Measurements from ENCODE around the gene LARP4. TPM values are rescaled to one million over a fixed set of nuclear protein-coding genes. Genes with fewer than 3 reads are reported as not detected.

Gene LARP4
- total and polyA plus RNA-seq, 9 of the 15 experiments (the other 6 are each of a cell fraction or from before 2014, with no cell fraction given) = 31.6 to 84.5 (median 52.4) TPM

DNA sequence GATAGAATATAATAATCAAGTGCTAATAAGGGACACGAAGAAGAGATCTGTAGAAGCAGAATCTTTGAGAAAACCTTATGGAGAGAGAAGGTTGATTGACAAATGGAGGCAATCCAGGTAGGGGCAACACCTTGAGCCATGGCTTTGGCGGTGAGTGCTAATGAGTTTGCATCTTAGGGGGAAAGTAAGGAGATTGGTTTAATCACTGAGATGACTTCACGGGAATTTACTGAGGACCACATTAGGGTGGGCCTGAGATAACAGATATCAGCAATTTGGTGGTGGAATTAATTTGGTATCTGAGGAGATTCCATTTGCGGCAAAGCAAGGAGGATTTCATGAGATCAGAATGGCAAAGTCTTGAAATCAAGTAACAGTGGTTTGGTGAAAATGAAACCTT is 1.8 kb upstream of the LARP4 start:
- H3K79me2 ChIP-seq (ENCODE audit: control insufficient read depth, insufficient read depth, low read length) = peaks cover 32% of the 10 kb centered on the region
- no peak overlapping the region for H3K9ac ChIP-seq (ENCODE audit: insufficient read depth in 1 of 2, low read depth in 2 of 2, low read length in 2 of 2)
- ATAC-seq = no peak
- no peaks in the 10 kb centered on the region for H3K9me3 ChIP-seq (replicated peaks; ENCODE audit: control insufficient read depth, insufficient read depth, low read depth, low read length)
- ChIA-PET POLR2A (no interaction called here), CTCF (ENCODE audit: low intra/inter-chr PET ratio) (no interaction called here)
- no peak overlapping the region for H2AFZ ChIP-seq (ENCODE audit: low read depth, low read length)
- in situ Hi-C loops (cut with MboI) = no loop called here
- H4K20me1 ChIP-seq (replicated peaks; ENCODE audit: control insufficient read depth, insufficient read depth, low read length) = no peaks in the 10 kb centered on the region
- peaks cover 5% of the 10 kb centered on the region; the same call in 1 of the 3 replicates for H3K36me3 ChIP-seq (ENCODE audit: control insufficient read depth, insufficient read depth, low read length)
- no peak for DNase-seq (ENCODE audit: extremely low read depth in 1 of 4, low spot score in 3 of 4)
- no peak for FAIRE-seq
- no peaks in the 10 kb centered on the region; a peak in 1 of 5 replicates for H3K4me1 ChIP-seq (replicated peaks in 1 of 2; ENCODE audit: control insufficient read depth in 2 of 2, insufficient read depth in 2 of 2, low read length in 2 of 2)
- no peak overlapping the region for H3K4me2 ChIP-seq (ENCODE audit: insufficient read depth, low read length)
- TF ChIP-seq MYNN (IDR thresholded peaks at IDR 0.05) (no peak), MYNN (CRISPR knock-in tag; IDR thresholded peaks at IDR 0.05) (no peak), ZFP1 (CRISPR knock-in tag; IDR thresholded peaks at IDR 0.05) (no peak)
- WGBS (ENCODE audit: insufficient coverage, low coverage, missing lambda C conversion rate) = 81% methylated on average over 4 of the region's 4 CpGs
- no peak overlapping the region for H3K27ac ChIP-seq (ENCODE audit: extremely low read depth, low read depth, low read length)
- intact Hi-C loops (cut with micrococcal nuclease) = no loop called here
- H3K4me3 ChIP-seq = no peak overlapping the region
- no peaks in the 10 kb centered on the region for H3K27me3 ChIP-seq (ENCODE audit: control insufficient read depth in 2 of 2, insufficient read depth in 2 of 2, low read length in 2 of 2)
- no peaks in the 10 kb centered on the region for H3K9me1 ChIP-seq (ENCODE audit: control insufficient read depth, insufficient read depth, low read length)
- BruUV-seq (replicated peaks) = no TSS peak

DNA sequence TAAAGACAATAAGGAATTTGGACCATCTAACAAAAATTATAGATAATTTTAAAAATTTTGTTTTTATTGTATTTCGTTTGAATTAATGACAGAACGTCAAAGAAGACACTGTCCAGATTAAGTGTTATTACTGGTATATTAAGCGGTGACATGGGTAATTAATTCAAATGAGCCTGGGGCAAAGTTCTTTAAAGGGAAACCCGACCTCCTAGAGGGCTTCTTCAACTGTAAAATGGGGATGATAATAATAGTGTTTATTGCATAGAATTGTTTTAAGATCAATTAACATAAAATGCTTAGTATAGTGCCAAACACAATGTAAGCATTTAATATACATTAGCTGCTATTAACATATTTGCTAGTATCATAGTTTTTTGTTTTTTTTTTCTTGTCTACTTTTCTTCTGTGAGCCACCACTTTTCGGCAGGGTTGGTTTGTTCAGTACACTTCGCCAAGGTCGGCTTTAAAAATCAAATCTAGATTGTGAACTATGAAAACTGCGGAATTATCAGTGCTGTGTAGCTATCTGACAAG is 514 bp upstream of the LARP4 start:
- ATAC-seq = no peak
- FAIRE-seq = no peak
- Histone ChIP-seq H2AFZ (ENCODE audit: low read depth, low read length) (peak overlapping the region; percentile 94), H3K9me3 (replicated peaks; ENCODE audit: control insufficient read depth, insufficient read depth, low read depth, low read length) (no peaks in the 10 kb centered on the region), H3K4me3 (peak overlapping the region; percentile 83), H4K20me1 (replicated peaks; ENCODE audit: control insufficient read depth, insufficient read depth, low read length) (no peaks in the 10 kb centered on the region), H3K4me1 (replicated peaks in 1 of 2; ENCODE audit: control insufficient read depth in 2 of 2, insufficient read depth in 2 of 2, low read length in 2 of 2) (no peaks in the 10 kb centered on the region; a peak in 3 of 5 replicates), H3K79me2 (ENCODE audit: control insufficient read depth, insufficient read depth, low read length) (peaks cover 45% of the 10 kb centered on the region), H3K9ac (ENCODE audit: insufficient read depth in 1 of 2, low read depth in 2 of 2, low read length in 2 of 2) (peak overlapping the region; percentile 1 to 89; a peak in 2 of 4 replicates), H3K27ac (ENCODE audit: extremely low read depth, low read depth, low read length) (peak overlapping the region; percentile 92), H3K9me1 (ENCODE audit: control insufficient read depth, insufficient read depth, low read length) (no peaks in the 10 kb centered on the region), H3K36me3 (ENCODE audit: control insufficient read depth, insufficient read depth, low read length) (peaks cover 9% of the 10 kb centered on the region; the same call in 1 of the 3 replicates), H3K4me2 (ENCODE audit: insufficient read depth, low read length) (peak overlapping the region; percentile 89), H3K27me3 (ENCODE audit: control insufficient read depth in 2 of 2, insufficient read depth in 2 of 2, low read length in 2 of 2) (no peaks in the 10 kb centered on the region)
- BruUV-seq (replicated peaks) = TSS peak; percentile 99
- peak in 2 of 4 experiments; percentile 25 to 29 for DNase-seq (ENCODE audit: extremely low read depth in 1 of 4, low spot score in 3 of 4)
- in situ Hi-C loops (cut with MboI) = no loop called here
- POLR2A ChIA-PET = interaction anchor here (0.6 to 1.6 kb wide), 3 partner anchors 10 to 648 kb away, joined by 3 to 5 read pairs (median 4); no protein-coding TSS in a partner anchor
- 4% methylated on average over 8 of the region's 8 CpGs for WGBS (ENCODE audit: insufficient coverage, low coverage, missing lambda C conversion rate)
- CTCF ChIA-PET (ENCODE audit: low intra/inter-chr PET ratio) = no interaction called here
- intact Hi-C loops (cut with micrococcal nuclease) = no loop called here
- TF ChIP-seq, protein P1, sequence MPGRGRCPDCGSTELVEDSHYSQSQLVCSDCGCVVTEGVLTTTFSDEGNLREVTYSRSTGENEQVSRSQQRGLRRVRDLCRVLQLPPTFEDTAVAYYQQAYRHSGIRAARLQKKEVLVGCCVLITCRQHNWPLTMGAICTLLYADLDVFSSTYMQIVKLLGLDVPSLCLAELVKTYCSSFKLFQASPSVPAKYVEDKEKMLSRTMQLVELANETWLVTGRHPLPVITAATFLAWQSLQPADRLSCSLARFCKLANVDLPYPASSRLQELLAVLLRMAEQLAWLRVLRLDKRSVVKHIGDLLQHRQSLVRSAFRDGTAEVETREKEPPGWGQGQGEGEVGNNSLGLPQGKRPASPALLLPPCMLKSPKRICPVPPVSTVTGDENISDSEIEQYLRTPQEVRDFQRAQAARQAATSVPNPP (IDR thresholded peaks at IDR 0.05; ENCODE audit: borderline replicate concordance, insufficient read depth, insufficient read length) = no peak
- TF ChIP-seq ELF2 (CRISPR knock-in tag; IDR thresholded peaks at IDR 0.05) (0 out of 2 replicates have a peak, but pooled peaks have one; percentile 37), ZZZ3 (IDR thresholded peaks at IDR 0.05) (0 out of 2 replicates have a peak, but pooled peaks have one; percentile 34), ZNF780A (CRISPR knock-in tag; IDR thresholded peaks at IDR 0.05) (no peak), SNIP1 (IDR thresholded peaks at IDR 0.05; ENCODE audit: low read depth) (0 out of 2 replicates have a peak, but pooled peaks have one; percentile 23), NRF1 (conservative IDR thresholded peaks at IDR 0.05 in 1 of 2, IDR thresholded peaks at IDR 0.05 in 1 of 2) (no peak), GTF2E2 (tag; IDR thresholded peaks at IDR 0.05) (no peak), RBM17 (IDR thresholded peaks at IDR 0.05; ENCODE audit: borderline replicate concordance, low read depth, low read length) (no peak), MTA3 (IDR thresholded peaks at IDR 0.05; ENCODE audit: borderline replicate concordance) (no peak), SAFB (IDR thresholded peaks at IDR 0.05; ENCODE audit: borderline replicate concordance, low read depth, low read length) (no peak), ZNF282 (CRISPR knock-in tag; IDR thresholded peaks at IDR 0.05) (no peak), EZH2 (IDR thresholded peaks at IDR 0.05; ENCODE audit: borderline replicate concordance, low read depth, low read length) (no peak), CTBP1 (IDR thresholded peaks at IDR 0.05; ENCODE audit: borderline replicate concordance) (no peak), MAFK (IDR thresholded peaks at IDR 0.05; ENCODE audit: low read length) (no peak), ADNP (tag; IDR thresholded peaks at IDR 0.05) (no peak; the same call in 1 of the 2 replicates)
